PFSK-1 (cell line): ENCODE data around the gene ANKRD13D.

Experiments
- POLR2AphosphoS5 ChIP-seq: IDR thresholded peaks from 2 replicates; pipeline ENCODE4 v1.6.1; 2012; ENCODE audit warnings: low read depth, mild to moderate bottlenecking, control low read depth, low read length, moderate library complexity
- SIN3A ChIP-seq: IDR thresholded peaks from 2 replicates; pipeline ENCODE4 v1.6.1; 2012; ENCODE audit warnings: mild to moderate bottlenecking, low read length, moderate library complexity, borderline replicate concordance; ENCODE audit not compliant: insufficient read depth

- TF ChIP-seq SIN3A (no peak), POLR2AphosphoS5 (no peak)
Observed at GRCh38 chr11:67271205-67271540, 17.9 kb upstream of the ANKRD13D start.
